OCI-LY3 (cell line): ENCODE data around the gene KIF17.

Experiments
- CTCF ChIP-seq: fragments of 200-600, 300-600 bp; sonication (generic); IDR thresholded peaks from 2 replicates; pipeline ENCODE4 v1.5.1; 2014; ENCODE audit warnings: antibody characterized with exemption, low read length, low read depth
- EZH2phosphoT487 ChIP-seq: fragments of 200-600 bp; shearing (Covaris generic); IDR thresholded peaks from 2 replicates; pipeline ENCODE4 v1.6.1; 2018; ENCODE audit warnings: antibody characterized with exemption, mixed run types, low read depth

GRCh38 chr1:20663365-20663764, 54.4 kb downstream of the KIF17 start:
- TF ChIP-seq CTCF (no peak), EZH2phosphoT487 (no peak)
